Small intestine (tissue), 7 donors: Measurements from ENCODE around the gene CMIP. TPM values are rescaled to one million over a fixed set of nuclear protein-coding genes. Genes with fewer than 3 reads are reported as not detected.

Experiments
- DNase-seq, 2 donors: peaks; one replicate each; pipeline versions ENCODE4 v3.0.0 to v3.0.0-alpha.2; 2013
- FAIRE-seq: peaks from 2 replicates; lab custom pipeline; 2012; peaks lifted over from hg19 to GRCh38; lab: Jason Lieb, UNC
- H3K27ac ChIP-seq, 3 donors: one replicate each; pipeline ENCODE4 v1.5.1; 2013; ENCODE audit warnings: low read length in 2 of 3, mild to moderate bottlenecking in 2 of 3, control low read depth in 1 of 3, inconsistent platforms in 1 of 3, low read depth in 1 of 3, moderate library complexity in 1 of 3
- H3K27me3 ChIP-seq, 3 donors: one replicate each; pipeline ENCODE4 v1.6.1; 2013; ENCODE audit warnings: low read length in 3 of 3, inconsistent platforms in 1 of 3; ENCODE audit not compliant: control insufficient read depth in 3 of 3, insufficient read depth in 3 of 3
- H3K36me3 ChIP-seq, 3 donors: one replicate each; pipeline ENCODE4 v1.6.1; 2013; ENCODE audit warnings: low read length in 3 of 3, inconsistent platforms in 1 of 3, low read depth in 1 of 3, mild to moderate bottlenecking in 1 of 3, moderate library complexity in 1 of 3; ENCODE audit not compliant: control insufficient read depth in 3 of 3, insufficient read depth in 2 of 3
- H3K4me1 ChIP-seq, 3 donors: one replicate each; pipeline ENCODE4 v1.6.1; 2013; ENCODE audit warnings: low read length in 2 of 3, inconsistent platforms in 1 of 3, low read depth in 1 of 3, mild to moderate bottlenecking in 1 of 3, moderate library complexity in 1 of 3; ENCODE audit not compliant: control insufficient read depth in 3 of 3, insufficient read depth in 2 of 3
- H3K4me3 ChIP-seq, 3 donors: one replicate each; pipeline ENCODE4 v1.5.1; 2013; ENCODE audit warnings: low read length in 3 of 3, control low read depth in 1 of 3, inconsistent platforms in 1 of 3, low read depth in 1 of 3, mild to moderate bottlenecking in 1 of 3, moderate library complexity in 1 of 3
- H3K9me3 ChIP-seq, 2 donors: one replicate each; pipeline ENCODE4 v1.6.1; 2013; ENCODE audit warnings: low read depth in 1 of 2, low read length in 1 of 2; ENCODE audit not compliant: control insufficient read depth in 2 of 2, insufficient read depth in 1 of 2
- WGBS, 3 donors: extraction: QIAGEN DNeasy Blood & Tissue Kit; methylation state at CpG; one replicate each; pipeline ENCODE4 v1.1.7; 2013; 5-methylcytosine and 5-hydroxymethylcytosine counted together
- polyA plus RNA-seq, 4 donors: library from polyadenylated mRNA; stranded (reverse) in 3 of 4; unstranded in 1 of 4; fragments of 200-250 nt in 3 of 4; fragments of 120-200 nt in 1 of 4; gene quantifications; one replicate each; pipeline versions ENCODE4 v1.2.1 to v1.2.3, GENCODE V29; 2013
- donor health status: healthy with polysubstance abuse.
- donor health status: control.
- donor health status: control.
- donor health status: Bipolar disorder and iron deficiency.
- donor health status: healthy.

Gene CMIP
- polyA plus RNA-seq, 4 donors = 43.8 to 74.7 (median 55.7) TPM

DNA sequence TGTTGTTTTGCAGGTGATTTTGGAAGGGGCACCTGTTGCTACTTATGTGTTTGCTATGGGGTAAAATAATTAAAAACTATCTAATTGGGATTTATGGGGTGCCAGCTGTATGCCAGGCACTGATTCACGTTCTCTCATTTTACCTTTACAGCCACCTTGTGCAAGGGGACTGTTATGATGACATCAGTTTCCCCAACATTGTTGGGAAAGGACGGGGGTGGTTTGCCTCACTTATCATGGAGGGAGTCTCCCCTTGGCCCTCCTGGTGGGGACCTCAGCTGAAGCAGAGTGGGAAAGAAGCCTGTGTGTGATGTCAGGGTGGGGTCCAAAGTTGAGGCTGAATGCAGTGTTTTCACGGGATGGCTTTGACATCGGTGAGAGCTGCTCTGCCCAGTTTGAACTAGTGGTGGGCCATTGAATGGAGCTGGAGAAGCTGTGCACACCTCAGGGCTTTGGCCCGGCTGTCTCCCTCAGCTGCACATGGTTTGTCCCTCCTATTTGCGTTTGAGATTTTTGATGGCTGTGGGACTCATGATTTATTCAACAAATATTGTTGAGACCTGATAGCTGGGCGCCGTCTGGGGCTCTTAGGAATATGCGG, 36.1 kb downstream of the CMIP start:
- no peak overlapping the region for H3K4me3 ChIP-seq
- H3K36me3 ChIP-seq = peaks cover 0 to 63% (median 0%) of the 10 kb centered on the region in 3 donors
- FAIRE-seq (no peak), DNase-seq (no peak)
- H3K27me3 ChIP-seq = no peaks in the 10 kb centered on the region
- peak overlapping the region in 2 of 3 donors; percentile 57 to 82 for H3K27ac ChIP-seq
- peaks cover 11 to 41% (median 38%) of the 10 kb centered on the region in 3 donors for H3K4me1 ChIP-seq
- 81 to 84% (median 82%) methylated on average over 9 of the region's 9 CpGs for WGBS, 3 donors
- peaks cover 0 to 6% of the 10 kb centered on the region in 2 donors for H3K9me3 ChIP-seq

- FAIRE-seq = no peak
Observed at GRCh38 chr16:81481207-81481821, 36.7 kb downstream of the CMIP start.

DNA sequence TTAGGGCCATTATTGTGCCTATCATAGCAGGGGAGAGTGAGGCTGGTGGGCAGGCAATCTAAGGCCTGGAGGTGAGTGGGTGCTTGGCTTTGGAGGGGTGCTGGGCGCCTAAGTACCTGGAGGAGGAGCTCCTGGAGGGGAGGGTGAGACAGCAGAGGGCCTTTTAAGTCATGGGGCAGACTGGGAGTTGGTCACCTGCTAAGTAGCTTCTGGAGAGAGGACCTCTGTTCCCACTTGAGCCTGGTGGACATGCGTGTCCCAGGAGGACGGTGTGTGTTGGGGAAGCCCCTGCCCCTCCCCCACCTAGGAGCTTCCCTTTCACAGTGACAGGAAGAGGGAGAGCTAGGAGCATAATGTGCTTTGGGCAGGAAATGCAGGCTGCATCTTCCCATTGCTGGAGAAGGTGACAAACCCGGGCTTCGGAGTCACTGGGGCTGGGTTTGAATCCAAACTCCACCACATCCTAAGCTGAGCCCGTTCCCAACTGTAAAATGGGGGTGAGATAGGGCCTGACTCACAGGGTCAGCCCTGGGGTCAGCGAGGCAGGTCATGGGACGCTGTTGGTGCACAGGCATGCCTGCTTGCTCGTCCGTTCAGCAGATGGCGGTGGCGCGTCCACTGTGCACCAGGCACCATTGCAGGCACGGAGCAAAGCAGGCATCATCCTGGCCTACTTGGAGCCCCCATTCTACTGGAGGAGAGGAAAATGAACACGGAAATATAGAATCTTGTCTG, 37.9 kb downstream of the CMIP start:
- H3K36me3 ChIP-seq = peaks cover 0 to 63% (median 0%) of the 10 kb centered on the region in 3 donors
- H3K9me3 ChIP-seq = peaks cover 0 to 6% of the 10 kb centered on the region in 2 donors
- no peak for DNase-seq
- no peak for FAIRE-seq
- peaks cover 12 to 41% (median 30%) of the 10 kb centered on the region in 3 donors for H3K4me1 ChIP-seq
- H3K4me3 ChIP-seq = no peak overlapping the region
- 88 to 94% (median 88%) methylated on average over 15 of the region's 15 CpGs for WGBS, 3 donors
- peak overlapping the region in 1 of 3 donors; percentile 28 for H3K27ac ChIP-seq
- H3K27me3 ChIP-seq = no peaks in the 10 kb centered on the region

More at GRCh38 chr16:81481207-81481821, 36.7 kb downstream of the CMIP start:
- Histone ChIP-seq H3K36me3 (peaks cover 0 to 63% (median 0%) of the 10 kb centered on the region in 3 donors), H3K4me1 (peaks cover 11 to 41% (median 38%) of the 10 kb centered on the region in 3 donors), H3K4me3 (no peak overlapping the region), H3K9me3 (peaks cover 0 to 6% of the 10 kb centered on the region in 2 donors), H3K27me3 (no peaks in the 10 kb centered on the region), H3K27ac (peak overlapping the region in 2 of 3 donors; percentile 57 to 82)
- WGBS, 3 donors = 61 to 70% (median 66%) methylated on average over 11 of the region's 11 CpGs
- peak; percentile 34 to 71 for DNase-seq

GRCh38 chr16:81483064-81483969, 38.7 kb downstream of the CMIP start:
- no peaks in the 10 kb centered on the region for H3K27me3 ChIP-seq
- H3K4me1 ChIP-seq = peaks cover 11 to 38% (median 28%) of the 10 kb centered on the region in 3 donors
- peak overlapping the region in 2 of 3 donors; percentile 9 to 28 for H3K27ac ChIP-seq
- no peak overlapping the region for H3K4me3 ChIP-seq
- WGBS, 3 donors = 68 to 82% (median 72%) methylated on average over 10 of the region's 10 CpGs
- FAIRE-seq = no peak
- peaks cover 0 to 58% (median 0%) of the 10 kb centered on the region in 3 donors for H3K36me3 ChIP-seq
- no peak for DNase-seq
- H3K9me3 ChIP-seq = peaks cover 0 to 6% of the 10 kb centered on the region in 2 donors

DNA sequence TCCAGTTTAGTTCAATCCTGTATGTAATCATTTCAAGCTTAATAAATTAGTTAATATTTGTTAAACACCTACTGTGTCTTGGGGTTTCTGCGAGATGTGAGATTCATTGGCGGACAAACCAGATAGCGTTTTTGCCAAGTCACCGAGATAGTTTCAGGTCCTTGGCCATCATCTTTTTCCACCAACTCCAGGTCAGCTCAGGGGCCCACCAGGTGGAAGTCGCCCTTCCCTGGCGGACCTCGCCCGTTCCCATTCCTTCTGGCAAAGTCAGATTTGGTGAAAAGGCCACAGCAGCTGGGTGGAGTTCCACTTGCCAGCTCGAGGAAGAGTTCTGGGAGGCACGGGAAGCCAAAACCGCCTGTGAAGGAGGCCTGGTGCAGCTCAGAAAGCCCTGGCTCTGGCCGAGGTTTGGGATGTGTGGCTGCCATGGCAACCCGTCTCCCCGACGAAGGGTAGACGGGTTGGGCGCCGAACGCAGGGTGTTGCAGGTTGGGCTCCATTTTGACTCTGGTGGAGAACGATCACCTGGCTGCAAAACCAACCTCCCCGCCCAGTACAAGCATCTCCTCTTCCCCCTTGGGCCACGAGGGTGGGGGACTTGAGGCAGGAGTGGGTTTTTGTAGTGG, 39.5 kb downstream of the CMIP start:
- H3K4me1 ChIP-seq = peaks cover 11 to 33% (median 22%) of the 10 kb centered on the region in 3 donors
- no peak overlapping the region for H3K4me3 ChIP-seq
- H3K9me3 ChIP-seq = peaks cover 0 to 6% of the 10 kb centered on the region in 2 donors
- peaks cover 0 to 57% (median 0%) of the 10 kb centered on the region in 3 donors for H3K36me3 ChIP-seq
- DNase-seq (no peak), FAIRE-seq (no peak)
- H3K27me3 ChIP-seq = no peaks in the 10 kb centered on the region
- H3K27ac ChIP-seq = no peak overlapping the region
- 85 to 88% (median 87%) methylated on average over 22 of the region's 22 CpGs for WGBS, 3 donors

GRCh38 chr16:81484908-81485624, 40.5 kb downstream of the CMIP start:
- FAIRE-seq (no peak), DNase-seq (peak; percentile 43 to 47)
- H3K36me3 ChIP-seq = peaks cover 0 to 59% (median 0%) of the 10 kb centered on the region in 3 donors
- WGBS, 3 donors = 52 to 59% (median 59%) methylated on average over 11 of the region's 11 CpGs
- H3K4me3 ChIP-seq = no peak overlapping the region
- peak overlapping the region in 1 of 3 donors; percentile 30 for H3K27ac ChIP-seq
- H3K4me1 ChIP-seq = peaks cover 11 to 38% (median 13%) of the 10 kb centered on the region in 3 donors
- H3K9me3 ChIP-seq = peaks cover 0 to 6% of the 10 kb centered on the region in 2 donors
- H3K27me3 ChIP-seq = no peaks in the 10 kb centered on the region
